ENCODE results near the gene ZNF439.

Gene ZNF439

DNA sequence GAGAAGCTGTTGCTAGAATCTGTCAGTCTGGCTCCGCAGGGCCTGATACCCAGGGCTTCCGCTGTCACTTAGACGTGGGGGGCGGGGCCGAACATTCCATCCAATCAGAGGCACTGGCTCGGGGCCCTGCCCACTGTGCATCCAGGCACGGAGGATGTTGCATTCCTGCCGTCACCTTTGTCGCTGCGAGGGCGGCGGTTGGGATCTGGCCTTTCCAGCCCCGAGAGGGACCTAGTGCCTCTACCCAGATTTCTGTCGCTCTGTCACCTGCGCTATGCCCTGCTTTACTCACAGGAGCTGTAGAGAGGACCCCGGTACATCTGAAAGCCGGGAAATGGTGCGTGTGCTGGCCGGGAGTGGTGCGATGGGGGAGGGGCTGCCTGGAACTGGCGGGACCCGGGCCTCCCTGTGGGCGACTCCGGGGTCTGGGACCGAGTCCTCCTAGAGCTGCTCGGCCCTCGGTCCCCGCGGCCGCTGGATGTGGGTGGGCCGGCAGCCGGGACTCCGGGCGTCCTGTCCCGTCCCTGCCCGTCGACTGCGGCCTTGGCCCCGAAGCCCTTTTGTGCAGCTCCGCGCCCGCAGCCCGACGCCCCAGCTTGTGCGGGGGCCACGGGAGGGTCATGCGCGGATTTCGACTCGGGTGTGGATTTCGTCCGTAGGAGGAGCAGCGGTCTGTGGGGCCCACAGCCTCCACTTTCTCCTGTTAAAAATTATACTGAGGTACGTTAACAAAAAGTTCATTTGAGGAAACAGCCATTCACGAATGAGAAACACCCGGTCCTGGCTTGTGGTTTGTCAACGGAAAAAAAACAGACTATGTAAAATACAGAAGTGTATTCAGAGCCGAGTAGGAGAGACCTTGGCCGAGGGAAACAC, at the start of gene ZNF439:
TSS of gene ZNF439 (plus strand) at position 133 of the 876 bp plus-strand sequence. CDS start at position 275, 142 bp downstream.
- H3K27ac ChIP-seq = no peak within 1 kb of the TSS
- CTCF ChIA-PET = interaction anchor here (0.6 kb wide), 1 partner anchor 36 kb away, joined by 4 read pairs; no protein-coding TSS in a partner anchor
- TF ChIP-seq, protein P1, sequence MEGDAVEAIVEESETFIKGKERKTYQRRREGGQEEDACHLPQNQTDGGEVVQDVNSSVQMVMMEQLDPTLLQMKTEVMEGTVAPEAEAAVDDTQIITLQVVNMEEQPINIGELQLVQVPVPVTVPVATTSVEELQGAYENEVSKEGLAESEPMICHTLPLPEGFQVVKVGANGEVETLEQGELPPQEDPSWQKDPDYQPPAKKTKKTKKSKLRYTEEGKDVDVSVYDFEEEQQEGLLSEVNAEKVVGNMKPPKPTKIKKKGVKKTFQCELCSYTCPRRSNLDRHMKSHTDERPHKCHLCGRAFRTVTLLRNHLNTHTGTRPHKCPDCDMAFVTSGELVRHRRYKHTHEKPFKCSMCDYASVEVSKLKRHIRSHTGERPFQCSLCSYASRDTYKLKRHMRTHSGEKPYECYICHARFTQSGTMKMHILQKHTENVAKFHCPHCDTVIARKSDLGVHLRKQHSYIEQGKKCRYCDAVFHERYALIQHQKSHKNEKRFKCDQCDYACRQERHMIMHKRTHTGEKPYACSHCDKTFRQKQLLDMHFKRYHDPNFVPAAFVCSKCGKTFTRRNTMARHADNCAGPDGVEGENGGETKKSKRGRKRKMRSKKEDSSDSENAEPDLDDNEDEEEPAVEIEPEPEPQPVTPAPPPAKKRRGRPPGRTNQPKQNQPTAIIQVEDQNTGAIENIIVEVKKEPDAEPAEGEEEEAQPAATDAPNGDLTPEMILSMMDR (conservative IDR thresholded peaks at IDR 0.05; ENCODE audit: low read depth) = no peak
- POLR2A ChIA-PET (ENCODE audit: low non-redundant PET) = no interaction called here
- DNase-seq (ENCODE audit: low spot score) = peak; percentile 62

DNA sequence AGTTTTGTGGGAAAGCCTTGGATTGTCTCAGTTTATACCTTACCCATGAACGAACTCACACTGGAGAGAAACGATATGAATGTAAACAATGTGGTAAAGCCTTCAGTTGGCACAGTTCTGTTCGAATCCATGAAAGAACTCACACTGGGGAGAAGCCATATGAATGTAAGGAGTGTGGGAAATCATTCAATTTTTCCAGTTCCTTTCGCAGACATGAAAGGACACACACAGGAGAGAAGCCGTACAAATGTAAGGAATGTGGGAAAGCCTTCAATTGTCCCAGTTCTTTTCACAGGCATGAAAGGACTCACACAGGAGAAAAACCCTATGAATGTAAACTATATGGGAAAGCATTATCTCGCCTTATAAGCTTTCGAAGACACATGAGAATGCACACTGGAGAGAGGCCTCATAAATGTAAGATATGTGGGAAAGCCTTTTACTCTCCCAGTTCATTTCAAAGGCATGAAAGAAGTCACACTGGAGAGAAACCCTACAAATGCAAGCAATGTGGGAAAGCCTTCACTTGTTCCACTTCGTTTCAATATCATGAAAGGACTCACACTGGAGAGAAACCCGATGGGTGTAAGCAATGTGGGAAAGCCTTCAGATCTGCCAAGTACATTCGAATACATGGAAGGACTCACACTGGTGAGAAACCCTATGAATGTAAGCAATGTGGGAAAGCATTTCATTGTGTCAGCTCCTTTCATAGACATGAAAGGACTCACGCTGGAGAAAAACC, 42.0 kb upstream of the ZNF439 start:
- CTCF ChIA-PET = no interaction called here
- POLR2A ChIA-PET (ENCODE audit: low non-redundant PET) = no interaction called here
- H3K27ac ChIP-seq = no peak overlapping the region
- no peak for DNase-seq (ENCODE audit: low spot score)
- TF ChIP-seq, protein P1 (conservative IDR thresholded peaks at IDR 0.05; ENCODE audit: low read depth) = no peak

DNA sequence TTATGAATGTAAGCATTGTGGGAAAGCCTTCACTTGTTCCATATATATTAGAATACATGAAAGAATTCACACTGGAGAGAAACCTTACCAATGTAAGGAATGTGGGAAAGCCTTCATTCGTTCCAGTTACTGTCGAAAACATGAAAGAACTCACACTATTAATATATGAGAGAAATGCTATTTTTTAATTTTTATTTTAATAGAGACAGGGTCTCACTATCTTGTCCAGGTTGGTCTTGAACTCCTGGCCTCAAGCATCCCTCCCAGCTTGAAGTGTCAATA, 41.5 kb upstream of the ZNF439 start:
- CTCF ChIA-PET = no interaction called here
- H3K27ac ChIP-seq = no peak overlapping the region
- POLR2A ChIA-PET (ENCODE audit: low non-redundant PET) = no interaction called here
- TF ChIP-seq, protein P1 (conservative IDR thresholded peaks at IDR 0.05; ENCODE audit: low read depth) = no peak
- no peak for DNase-seq (ENCODE audit: low spot score)

- CTCF ChIA-PET = interaction anchor here (0.6 to 1.0 kb wide), 2 partner anchors 15 to 343 kb away, joined by 3 to 6 read pairs; partner anchors contain the start of genes ZNF491 and ZNF625
- POLR2A ChIA-PET (ENCODE audit: low non-redundant PET) = interaction anchor here (0.6 kb wide), 3 partner anchors 60 to 178 kb away, joined by 3 to 6 read pairs (median 3); no protein-coding TSS in a partner anchor
- TF ChIP-seq, protein P1 (conservative IDR thresholded peaks at IDR 0.05; ENCODE audit: low read depth) = no peak
- H3K27ac ChIP-seq = peak overlapping the region; percentile 95
- DNase-seq (ENCODE audit: low spot score) = no peak
Measured at GRCh38 chr19:11813703-11814028, 34.9 kb upstream of the ZNF439 start.

DNA sequence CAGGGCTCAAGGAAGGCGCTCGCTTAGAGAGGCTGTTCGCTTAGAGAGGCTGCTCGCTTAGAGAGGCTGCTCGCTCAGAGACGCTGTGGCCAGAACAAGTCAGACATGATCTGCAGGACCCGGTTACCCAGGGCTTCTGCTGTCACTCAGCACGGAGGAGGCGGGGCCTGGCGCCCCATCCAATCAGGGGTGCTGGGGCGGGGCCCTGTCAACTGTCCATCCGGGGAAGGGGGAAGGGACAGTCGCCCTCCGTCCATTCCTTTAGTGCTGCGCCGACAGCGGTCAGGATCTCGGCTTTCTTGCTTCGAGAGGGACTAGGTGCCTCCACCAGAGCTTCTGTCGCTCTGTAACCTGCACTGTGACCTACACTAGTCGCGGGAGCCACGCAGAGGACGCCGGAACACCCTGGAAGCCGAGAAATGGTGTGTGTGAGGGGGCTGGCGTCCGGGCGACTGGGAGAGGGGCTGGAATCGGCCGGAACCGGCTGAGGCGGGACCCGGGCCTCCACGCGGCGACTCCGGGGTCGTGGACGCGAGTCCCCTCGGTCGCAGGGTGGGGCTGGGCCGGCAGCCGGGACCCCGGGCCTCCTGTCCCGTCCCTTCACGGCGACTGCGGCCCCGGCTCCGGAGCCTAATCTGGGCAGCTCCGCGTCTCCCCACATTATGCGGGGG, 34.4 kb upstream of the ZNF439 start, which contains the start of gene ZNF440:
TSS of gene ZNF440 (plus strand) at position 245 of the 671 bp plus-strand sequence. CDS start at position 420, 175 bp downstream.
- TF ChIP-seq, protein P1 (conservative IDR thresholded peaks at IDR 0.05; ENCODE audit: low read depth) = no peak
- H3K27ac ChIP-seq = peak within 1 kb of the TSS; percentile 95
- DNase-seq (ENCODE audit: low spot score) = peak; percentile 98
- POLR2A ChIA-PET (ENCODE audit: low non-redundant PET) = interaction anchor here (0.6 kb wide), 2 partner anchors 178 to 474 kb away, joined by 3 to 6 read pairs; no protein-coding TSS in a partner anchor
- CTCF ChIA-PET = interaction anchor here (1.0 to 1.3 kb wide), 2 partner anchors 16 kb away, joined by 5 to 6 read pairs; partner anchors contain the start of gene ZNF491

DNA sequence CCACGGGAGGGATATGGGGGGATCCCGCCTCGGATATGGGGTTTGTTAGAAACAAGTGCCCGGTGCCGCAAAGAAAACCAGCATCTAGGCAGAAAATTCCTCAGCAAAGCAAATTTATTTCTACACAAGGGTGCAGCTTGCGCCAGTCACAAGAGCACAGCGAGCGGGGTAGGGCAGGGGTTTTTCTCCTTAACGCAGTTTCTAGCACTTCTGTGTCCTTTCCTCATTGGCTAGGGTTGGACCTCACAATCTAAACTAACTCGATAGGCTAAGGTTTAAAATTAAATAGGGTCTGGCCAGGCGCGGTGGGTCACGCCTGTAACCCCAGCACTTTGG, 33.9 kb upstream of the ZNF439 start:
- peak; percentile 45 for DNase-seq (ENCODE audit: low spot score)
- ChIA-PET POLR2A (ENCODE audit: low non-redundant PET) (interaction anchor here (0.6 kb wide), 1 partner anchor 474 kb away, joined by 3 read pairs; no protein-coding TSS in a partner anchor), CTCF (interaction anchor here (0.5 to 1.3 kb wide), 2 partner anchors 17 to 887 kb away, joined by 4 to 5 read pairs; no protein-coding TSS in a partner anchor)
- H3K27ac ChIP-seq = peak overlapping the region; percentile 95
- TF ChIP-seq, protein P1 (conservative IDR thresholded peaks at IDR 0.05; ENCODE audit: low read depth) = no peak
